OCI-LY1 (cell line): ENCODE data around the gene NCOA4.

Experiments used
- CTCF ChIP-seq: fragments of 200-600 bp; sonication (generic), shearing (Covaris generic); IDR thresholded peaks from 2 replicates; pipeline ENCODE4 v1.5.1; 2017; ENCODE audit warnings: mild to moderate bottlenecking, antibody characterized with exemption, low read length, moderate library complexity, mixed read lengths
- EZH2 ChIP-seq: fragments of 200-600 bp; sonication (generic), shearing (Covaris generic); IDR thresholded peaks from 2 replicates; pipeline ENCODE4 v1.8.0; 2017; ENCODE audit warnings: borderline replicate concordance, mixed run types, mild to moderate bottlenecking, antibody characterized with exemption, low read length, moderate library complexity, mixed read lengths

DNA sequence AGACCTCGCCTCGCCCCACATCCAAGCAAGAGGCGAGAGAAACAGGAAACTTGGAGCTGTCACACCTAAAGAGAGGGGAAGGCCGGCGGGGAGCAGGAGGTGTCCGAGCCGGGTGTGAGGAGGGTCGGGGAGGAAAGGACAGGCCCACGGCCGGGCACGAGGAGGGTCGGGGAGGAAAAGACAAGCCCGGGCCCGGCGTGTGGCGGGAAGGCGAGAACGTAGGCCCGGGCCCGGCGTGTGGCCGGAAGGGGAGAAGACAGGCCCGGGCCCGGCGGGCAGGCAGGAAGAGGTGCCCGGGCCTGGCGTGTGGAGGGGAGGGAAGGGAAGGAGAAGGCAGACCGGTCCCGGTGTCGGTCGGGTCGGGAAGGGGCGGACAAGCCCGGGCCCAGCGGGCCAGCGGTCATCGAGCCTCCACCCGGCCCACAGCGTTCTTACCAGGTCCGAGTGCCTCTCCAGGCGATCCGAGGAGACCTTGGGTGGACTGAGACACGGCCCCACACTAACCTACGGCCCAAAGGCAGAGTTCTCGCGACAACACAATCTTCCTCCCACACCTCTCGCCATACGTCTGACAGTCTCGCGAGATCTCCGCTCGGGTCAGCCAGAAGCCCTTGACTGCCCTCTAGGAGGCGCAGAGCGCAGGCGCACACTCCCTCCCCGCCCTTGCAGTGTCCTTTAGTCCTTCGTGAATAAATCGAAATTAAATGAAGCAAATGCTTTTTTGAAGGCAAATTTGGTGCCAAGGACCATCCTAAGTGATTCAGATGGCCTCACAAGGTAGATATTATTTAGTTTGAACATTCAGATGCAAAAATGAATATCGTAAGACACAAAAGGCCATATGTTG lies at the start of gene NCOA4:
- TF ChIP-seq CTCF, result peak; percentile 73
- TF ChIP-seq EZH2, result no peak
